Urinary bladder (tissue), 4 donors: Measurements from ENCODE around the gene RETSAT. TPM values are rescaled to one million over a fixed set of nuclear protein-coding genes. Genes with fewer than 3 reads are reported as not detected.
"Not testable (repeated sequence)": the region's sequence is repeated elsewhere in the genome, so short reads cannot be mapped to it uniquely, and the experiment has no call there.

Source experiments
- DNase-seq: peaks from one replicate; pipeline ENCODE4 v3.0.0-alpha.2; 2015; ENCODE audit errors: extremely low spot score
- H3K27ac ChIP-seq: one replicate; pipeline ENCODE4 v1.5.1; 2013; ENCODE audit warnings: low read depth, mild to moderate bottlenecking, moderate library complexity
- H3K36me3 ChIP-seq: one replicate; pipeline ENCODE4 v1.6.1; 2013; ENCODE audit warnings: mild to moderate bottlenecking, moderate library complexity; ENCODE audit not compliant: insufficient read depth
- H3K4me1 ChIP-seq: one replicate; pipeline ENCODE4 v1.6.1; 2013; ENCODE audit warnings: mild to moderate bottlenecking, moderate library complexity; ENCODE audit not compliant: insufficient read depth
- H3K4me3 ChIP-seq: one replicate; pipeline ENCODE4 v1.5.1; 2013; ENCODE audit warnings: low read depth, low read length
- WGBS: extraction: QIAGEN DNeasy Blood & Tissue Kit; methylation state at CpG from one replicate; pipeline ENCODE4 v1.1.7; 2013; 5-methylcytosine and 5-hydroxymethylcytosine counted together
- polyA plus RNA-seq: library from polyadenylated mRNA; stranded (reverse); fragments of 200-250 nt; gene quantifications from one replicate; pipeline ENCODE4 v1.2.3, GENCODE V29; 2013
- total RNA-seq: library from RNA; depleted of rRNA; stranded (reverse); fragments of >200 nt; gene quantifications from one replicate; pipeline ENCODE4 v1.2.3, GENCODE V29; 2014
- donor health status: healthy with polysubstance abuse.
- donor health status: healthy.

Gene RETSAT
- total and polyA plus RNA-seq, 2 donors: 22.5 to 34.4 TPM

DNA sequence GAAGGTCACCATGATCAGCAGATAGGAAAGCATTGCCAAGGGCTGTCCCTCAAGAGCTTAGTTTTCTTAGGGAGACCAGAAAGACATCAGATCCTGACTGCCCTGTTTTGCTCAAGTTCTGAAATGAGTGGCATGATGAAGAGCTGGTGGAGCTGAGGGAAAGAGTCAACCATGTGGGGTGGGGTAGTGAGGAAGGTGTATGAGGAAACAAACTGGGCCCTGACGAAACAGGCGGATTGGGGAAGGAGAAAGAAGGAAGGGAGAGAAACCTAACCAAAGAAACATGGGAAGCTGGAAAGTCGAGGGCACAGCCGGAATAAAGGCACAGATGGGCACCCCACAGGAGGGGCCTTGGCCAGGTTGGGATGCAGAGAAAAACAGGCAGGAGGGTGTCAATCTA, 34.5 kb downstream of the RETSAT start:
- no peak overlapping the region for H3K4me3 ChIP-seq
- no peak for DNase-seq
- H3K36me3 ChIP-seq: no peaks in the 10 kb centered on the region
- WGBS: 93% methylated on average over 4 of the region's 4 CpGs
- H3K4me1 ChIP-seq: peaks cover 2% of the 10 kb centered on the region
- no peak overlapping the region for H3K27ac ChIP-seq

DNA sequence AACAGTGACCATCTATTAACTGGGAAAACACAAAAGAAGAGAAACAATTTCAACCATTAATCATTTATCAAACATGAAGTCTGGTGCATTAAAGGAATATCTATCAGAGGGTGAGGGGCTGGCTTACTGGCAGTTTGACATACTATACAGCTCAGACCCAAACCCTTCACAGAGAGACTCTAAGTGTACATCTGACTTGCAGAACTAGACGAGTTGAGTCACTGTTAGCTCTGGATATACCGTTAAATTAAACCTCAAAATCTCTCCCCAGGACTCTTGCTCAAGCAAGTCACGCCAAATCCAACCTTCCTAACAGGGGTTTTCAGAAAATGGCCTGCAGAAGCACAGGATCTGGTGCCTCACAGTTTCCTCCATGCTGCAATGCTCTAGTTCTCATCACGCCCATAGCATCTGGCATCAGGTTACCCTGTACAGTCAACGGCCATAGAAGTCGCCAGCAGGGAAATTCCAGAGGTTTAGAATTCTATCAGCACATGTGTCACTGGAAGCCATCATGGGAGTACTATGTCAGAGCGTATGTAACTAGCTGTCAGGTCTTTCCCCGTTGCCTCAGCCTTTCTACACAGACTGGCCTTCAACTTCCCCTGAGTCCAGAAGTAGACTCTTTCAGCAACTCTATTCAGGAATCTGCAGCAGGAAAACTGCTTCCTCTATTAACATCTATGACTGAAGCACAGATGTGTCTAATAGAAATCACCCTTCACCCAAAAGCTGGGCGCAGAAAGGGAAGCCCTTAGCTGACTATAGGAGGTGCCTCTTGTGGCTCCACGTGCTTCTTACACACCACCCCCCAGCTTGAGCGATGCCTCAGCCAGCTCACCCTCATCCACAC, 35.9 kb downstream of the RETSAT start:
- WGBS: 62% methylated on average over 11 of the region's 11 CpGs
- no peaks in the 10 kb centered on the region for H3K36me3 ChIP-seq
- no peak for DNase-seq

DNA sequence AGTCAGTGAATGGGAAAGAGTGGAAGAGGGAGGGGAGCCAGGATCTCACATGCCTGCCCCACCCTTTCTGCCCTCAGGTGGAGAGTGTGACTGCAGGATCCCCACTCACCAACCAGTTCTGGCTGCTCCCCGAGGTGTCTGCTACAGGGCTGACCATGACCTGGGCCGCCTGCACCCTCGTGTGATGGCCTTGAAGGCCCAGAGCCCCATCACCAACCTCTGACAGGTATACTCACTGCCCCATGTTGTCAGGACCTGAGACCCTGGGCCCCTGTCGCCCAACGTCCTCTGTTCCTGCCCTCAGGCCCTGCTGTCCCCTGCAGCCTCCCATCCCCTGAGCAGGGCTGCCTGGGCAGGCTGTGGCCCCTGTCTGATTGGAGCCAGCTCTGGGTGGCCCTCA, 38.4 kb downstream of the RETSAT start:
- H3K36me3 ChIP-seq, H3K4me3 ChIP-seq, H3K27ac ChIP-seq, DNase-seq, H3K4me1 ChIP-seq: not testable (repeated sequence)
- WGBS: 64% methylated on average over 4 of the region's 5 CpGs

More for the DNA sequence above, 35.9 kb downstream of the RETSAT start:
- Histone ChIP-seq H3K4me3 (no peak overlapping the region), H3K4me1 (peaks cover 2% of the 10 kb centered on the region), H3K27ac (no peak overlapping the region)

GRCh38 chr2:85314884-85315242, 39.5 kb downstream of the RETSAT start:
- Histone ChIP-seq H3K27ac (no peak overlapping the region), H3K36me3 (no peaks in the 10 kb centered on the region), H3K4me1 (no peaks in the 10 kb centered on the region), H3K4me3 (no peak overlapping the region)
- WGBS: 84% methylated on average over 10 of the region's 10 CpGs
- DNase-seq: no peak

GRCh38 chr2:85312404-85312803, 41.9 kb downstream of the RETSAT start:
- Histone ChIP-seq H3K4me1 (no peaks in the 10 kb centered on the region), H3K27ac (no peak overlapping the region), H3K36me3 (no peaks in the 10 kb centered on the region), H3K4me3 (no peak overlapping the region)
- DNase-seq: no peak
- WGBS: 86% methylated on average over 7 of the region's 7 CpGs

DNA sequence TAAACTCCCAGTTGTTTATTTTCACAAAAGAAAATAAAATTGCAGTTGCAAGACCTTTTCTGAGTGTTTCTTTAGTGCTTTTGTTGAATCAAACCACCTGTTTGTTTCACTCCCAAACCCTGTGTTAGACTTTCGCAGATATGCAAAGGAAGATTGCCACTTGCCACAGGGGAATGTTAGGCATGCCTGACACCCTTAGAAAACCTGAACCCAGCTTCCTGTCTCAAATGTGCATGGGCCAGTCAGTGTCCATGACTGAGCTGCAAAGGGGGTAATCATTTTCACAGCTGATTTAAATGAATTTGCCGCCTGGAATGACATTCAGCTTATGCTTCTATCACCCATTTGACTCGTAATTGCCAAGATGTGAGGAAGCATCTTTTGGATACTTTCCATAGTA, 44.0 kb downstream of the RETSAT start:
- no peak overlapping the region for H3K4me3 ChIP-seq
- H3K27ac ChIP-seq: no peak overlapping the region
- no peak for DNase-seq
- H3K36me3 ChIP-seq: no peaks in the 10 kb centered on the region
- no peaks in the 10 kb centered on the region for H3K4me1 ChIP-seq
- WGBS: 75% methylated on average over 3 of the region's 3 CpGs

DNA sequence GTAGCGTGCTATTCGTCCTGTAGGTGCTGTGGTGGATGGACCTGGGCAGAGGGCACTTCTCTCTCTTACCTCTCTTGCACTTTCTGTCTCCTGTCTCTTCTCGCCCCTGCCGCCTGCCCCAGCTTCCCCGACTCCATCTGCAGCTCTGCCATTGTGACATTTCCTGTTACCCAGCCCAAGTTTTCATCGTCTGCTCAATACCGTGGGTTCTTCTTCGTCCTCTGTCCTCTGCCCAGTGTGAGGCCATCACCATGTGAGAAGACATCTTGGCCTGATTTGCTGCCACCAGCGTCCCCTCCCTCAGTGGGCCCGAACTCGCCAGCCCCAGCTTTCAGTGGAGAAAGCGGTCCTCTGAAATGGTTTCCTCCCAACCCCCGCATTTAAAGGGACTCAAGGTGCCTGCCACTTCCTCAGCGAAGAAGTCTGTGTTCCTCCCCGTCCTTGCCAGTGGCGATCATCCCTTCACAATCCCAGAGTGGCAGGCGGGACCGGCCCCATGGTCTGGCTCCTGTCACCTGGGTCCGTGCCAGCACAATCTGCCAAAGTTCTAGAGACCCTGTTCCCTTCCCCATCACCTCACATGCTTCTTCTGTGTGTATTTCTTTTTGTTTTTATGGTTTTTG, 44.5 kb downstream of the RETSAT start:
- no peak overlapping the region for H3K4me3 ChIP-seq

GRCh38 chr2:85308896-85309555, 45.3 kb downstream of the RETSAT start:
- no peak for DNase-seq
- Histone ChIP-seq H3K4me1 (no peaks in the 10 kb centered on the region), H3K36me3 (no peaks in the 10 kb centered on the region), H3K27ac (no peak overlapping the region), H3K4me3 (no peak overlapping the region)
- 38% methylated on average over 15 of the region's 15 CpGs for WGBS

More for the DNA sequence above, 44.5 kb downstream of the RETSAT start:
- 64% methylated on average over 19 of the region's 19 CpGs for WGBS
- DNase-seq: no peak
- no peaks in the 10 kb centered on the region for H3K4me1 ChIP-seq
- H3K27ac ChIP-seq: no peak overlapping the region
- no peaks in the 10 kb centered on the region for H3K36me3 ChIP-seq

DNA sequence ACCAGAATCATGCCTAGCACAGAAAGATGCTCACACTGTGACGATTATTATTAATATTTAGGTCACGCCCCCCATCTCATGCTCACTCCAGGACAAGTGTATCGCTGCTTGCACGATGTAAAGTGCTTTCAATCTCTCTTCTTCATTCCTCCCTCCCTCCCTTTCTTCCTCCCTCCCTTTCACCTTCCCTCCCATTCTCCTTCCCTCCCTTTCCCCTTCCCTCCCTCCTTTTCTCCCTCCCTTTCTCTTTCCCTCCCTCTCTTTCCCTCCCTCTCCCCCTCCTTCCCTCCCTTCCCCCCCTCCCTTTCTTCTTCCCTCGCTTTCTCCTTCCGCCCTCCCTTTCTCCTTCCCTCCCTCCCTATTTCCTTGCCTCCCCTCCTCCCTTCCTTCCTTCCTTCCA, 46.1 kb downstream of the RETSAT start:
- Histone ChIP-seq H3K4me1 (no peaks in the 10 kb centered on the region), H3K27ac (no peak overlapping the region), H3K36me3 (no peaks in the 10 kb centered on the region), H3K4me3 (no peak overlapping the region)
- no peak for DNase-seq
- 80% methylated on average over 6 of the region's 6 CpGs for WGBS

DNA sequence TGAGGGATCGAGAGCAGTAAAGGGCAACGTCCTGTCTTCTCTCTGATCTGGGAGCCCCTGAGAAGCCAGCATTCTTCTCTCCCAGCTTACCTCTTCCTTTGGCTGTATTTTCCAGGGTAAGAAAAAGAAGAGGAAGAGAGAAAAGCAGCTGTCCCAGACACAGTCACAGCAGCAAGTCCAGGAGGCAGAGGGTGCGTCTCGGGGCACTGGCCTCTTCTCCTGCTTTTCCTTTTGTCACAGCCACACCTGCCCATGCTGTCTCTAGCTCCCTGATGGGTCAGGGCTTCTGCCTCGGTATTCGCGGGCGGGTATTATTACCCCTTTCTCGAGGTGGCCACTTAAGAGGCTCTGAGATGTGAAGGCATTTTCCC, 46.8 kb downstream of the RETSAT start:
- H3K4me1 ChIP-seq: no peaks in the 10 kb centered on the region
- 86% methylated on average over 9 of the region's 9 CpGs for WGBS
- no peak for DNase-seq
- no peak overlapping the region for H3K4me3 ChIP-seq
- H3K27ac ChIP-seq: no peak overlapping the region
- H3K36me3 ChIP-seq: no peaks in the 10 kb centered on the region

- no peak for DNase-seq
- no peak overlapping the region for H3K27ac ChIP-seq
- no peak overlapping the region for H3K4me3 ChIP-seq
- H3K4me1 ChIP-seq: no peaks in the 10 kb centered on the region
- H3K36me3 ChIP-seq: no peaks in the 10 kb centered on the region
- WGBS: 89% methylated on average over 28 of the region's 28 CpGs
Measured at GRCh38 chr2:85303780-85304531, 50.4 kb downstream of the RETSAT start.

DNA sequence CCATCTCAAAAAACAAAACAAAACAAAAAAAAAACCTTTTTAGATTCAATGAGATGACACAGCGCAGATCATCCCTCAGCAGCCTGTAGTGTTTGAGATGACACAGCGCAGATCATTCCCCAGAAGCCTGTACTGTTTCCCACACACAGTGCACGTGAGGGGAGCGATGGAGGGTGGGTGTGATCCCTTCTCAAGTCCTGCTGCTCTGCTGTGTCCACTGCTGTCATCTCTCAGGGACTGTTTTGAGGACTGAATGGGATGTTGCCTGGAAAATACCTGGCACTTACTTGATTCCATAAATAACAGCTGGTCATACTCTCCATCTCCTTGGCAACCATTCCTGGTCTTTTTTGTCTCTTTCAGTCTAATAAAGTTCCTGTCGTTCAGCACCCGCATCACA, 52.2 kb downstream of the RETSAT start:
- Histone ChIP-seq H3K4me1 (no peaks in the 10 kb centered on the region), H3K36me3 (no peaks in the 10 kb centered on the region), H3K27ac (no peak overlapping the region), H3K4me3 (no peak overlapping the region)
- DNase-seq: no peak
- WGBS: 73% methylated on average over 6 of the region's 6 CpGs
